GM19099 (cell line): ENCODE results near the gene PDGFB.

ENCODE experiments used
- POLR2A ChIP-seq: IDR thresholded peaks from 3 replicates; pipeline ENCODE4 v1.6.1; 2011; ENCODE audit warnings: low read depth; ENCODE audit not compliant: insufficient read length; ENCODE audit errors: extremely low read depth

The PDGFB gene

DNA sequence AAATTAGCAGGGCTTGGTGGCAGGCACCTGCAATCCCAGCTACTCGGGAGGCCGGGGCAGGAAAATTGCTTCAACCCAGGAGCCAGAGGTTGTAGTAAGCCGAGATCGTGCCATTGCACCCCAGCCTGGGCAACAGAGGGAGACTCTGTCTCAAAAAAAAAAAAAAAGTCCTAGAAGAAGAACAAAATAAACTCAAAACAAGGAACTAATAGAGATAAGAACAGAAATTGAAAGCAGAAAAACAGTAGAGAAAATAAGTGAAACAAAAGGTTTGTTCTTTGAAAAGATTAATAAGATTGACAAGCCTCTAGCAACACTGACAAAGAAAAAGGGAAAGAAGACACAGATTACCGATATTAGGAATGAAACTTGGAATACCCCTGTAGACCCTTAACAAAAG is 47.2 kb downstream of the PDGFB start:
- no peak for TF ChIP-seq POLR2A

GRCh38 chr22:39194098-39194497 is 50.7 kb downstream of the PDGFB start:
- no peak for TF ChIP-seq POLR2A

GRCh38 chr22:39188809-39189208 is 56.0 kb downstream of the PDGFB start:
- TF ChIP-seq POLR2A = no peak

DNA sequence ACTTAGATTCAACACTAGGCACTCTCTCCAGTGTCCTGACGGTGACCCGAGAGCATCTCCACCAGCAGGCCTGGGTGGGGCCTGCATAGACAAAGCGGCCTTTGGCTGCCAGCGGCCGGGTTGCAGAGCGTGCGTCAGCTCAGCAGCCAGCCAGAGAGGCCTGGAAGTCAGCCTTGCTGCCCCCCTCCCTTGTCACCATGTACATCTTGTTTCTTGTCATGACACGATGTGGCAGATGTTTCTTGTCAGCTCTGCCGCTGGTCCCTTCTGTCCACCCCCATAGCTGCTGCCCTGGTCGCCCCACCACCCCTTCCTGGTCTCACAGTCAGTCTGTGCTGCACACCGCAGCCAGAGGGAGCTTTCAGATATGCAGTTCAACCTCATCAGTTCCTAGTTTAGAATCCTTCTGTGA is 59.2 kb downstream of the PDGFB start:
- no peak for TF ChIP-seq POLR2A

- no peak for TF ChIP-seq POLR2A
Measured at GRCh38 chr22:39184586-39185577, 59.9 kb downstream of the PDGFB start.

DNA sequence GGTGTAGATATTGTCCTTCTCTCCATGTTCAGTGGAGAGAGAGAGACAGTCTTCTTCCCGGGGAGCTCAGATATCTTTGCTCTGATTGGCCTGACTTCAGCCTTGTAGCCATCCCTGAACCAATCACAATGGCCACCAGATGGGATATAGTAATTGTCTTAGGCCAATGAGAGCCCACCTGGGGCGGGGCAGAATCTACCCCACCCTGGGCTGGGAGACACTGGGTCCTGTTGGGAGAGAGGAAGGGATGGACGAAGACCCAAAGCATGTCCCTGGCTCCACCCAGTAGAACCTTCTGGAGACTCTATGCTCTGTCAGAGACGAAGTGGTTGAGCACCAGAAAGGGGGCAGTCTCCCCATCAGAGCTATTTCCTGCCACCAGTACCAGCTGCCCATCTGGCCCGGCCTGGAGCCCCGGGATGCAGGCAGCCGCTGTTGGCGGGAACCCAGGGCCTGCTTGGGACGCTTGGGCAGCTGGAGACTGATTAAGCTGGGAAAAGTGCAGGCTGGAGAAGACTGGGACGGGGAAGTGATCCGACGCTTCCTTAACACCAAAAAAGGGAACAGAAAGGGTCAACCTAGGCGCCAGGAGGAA is 60.7 kb downstream of the PDGFB start:
- TF ChIP-seq POLR2A = no peak

DNA sequence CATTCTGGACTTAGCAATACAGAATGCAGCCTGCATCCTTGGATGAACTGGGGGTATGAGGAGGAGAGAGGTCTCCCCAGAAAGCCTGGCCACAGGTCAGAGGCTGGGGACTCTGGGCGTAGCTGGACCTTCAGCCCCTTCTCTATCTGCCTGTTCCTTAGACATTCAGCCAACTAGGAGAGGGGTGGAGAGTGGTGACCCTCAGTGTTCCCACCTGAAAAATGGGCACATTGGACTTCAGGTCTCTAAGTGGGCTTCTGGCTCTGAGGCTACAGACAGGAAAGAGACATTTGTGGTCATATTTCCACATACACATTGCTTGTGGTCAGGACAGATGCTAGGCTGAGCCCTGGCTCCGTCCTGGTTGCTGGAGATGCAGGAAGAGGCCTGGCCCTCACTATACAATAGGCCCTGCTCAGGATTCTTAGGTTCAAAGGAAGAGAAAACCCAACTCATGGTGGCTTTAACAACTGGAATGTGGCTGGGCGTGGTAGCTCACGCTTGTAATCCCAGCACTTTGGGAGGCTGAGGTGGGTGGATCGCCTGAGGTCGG is 62.2 kb downstream of the PDGFB start:
- TF ChIP-seq POLR2A = no peak

DNA sequence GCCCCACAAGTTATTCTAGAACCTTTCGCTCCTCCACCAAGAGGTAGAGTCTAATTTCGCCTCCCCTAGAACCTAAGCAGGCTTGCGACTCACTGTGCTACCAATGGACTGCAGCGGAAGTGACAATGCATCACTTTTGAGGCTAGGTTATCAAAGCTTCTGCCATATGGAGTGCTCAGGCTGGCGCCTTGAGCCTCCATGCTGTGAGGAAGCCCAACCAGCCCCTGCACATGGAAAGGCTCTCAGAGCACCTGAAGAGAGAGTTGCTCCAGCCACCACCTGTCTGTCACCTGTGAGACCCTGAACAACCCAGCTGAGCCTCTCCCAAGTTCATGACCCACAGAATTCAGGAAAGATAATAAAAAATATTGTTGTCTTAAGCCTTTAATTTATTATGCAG is 63.0 kb downstream of the PDGFB start:
- no peak for TF ChIP-seq POLR2A

DNA sequence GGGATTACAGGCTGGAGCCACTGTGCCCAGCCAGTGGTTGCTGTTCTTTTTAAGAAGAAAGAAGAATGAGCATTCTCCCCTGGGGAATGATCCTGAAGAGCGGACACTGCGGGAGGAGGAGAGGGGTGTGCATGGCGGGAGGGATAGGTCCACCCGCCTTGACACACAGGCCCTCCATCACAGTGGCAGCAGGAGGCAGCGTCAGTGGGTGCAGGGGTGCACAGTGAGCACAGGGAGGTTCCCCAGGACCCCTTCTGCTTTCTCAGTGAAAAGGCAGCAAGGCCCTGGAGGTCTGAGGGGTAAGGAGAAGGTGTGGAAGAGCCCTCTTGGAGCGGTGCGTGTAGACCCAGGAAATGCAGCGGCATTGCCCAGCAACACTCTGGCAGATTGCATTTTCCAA is 63.4 kb downstream of the PDGFB start:
- TF ChIP-seq POLR2A = no peak

DNA sequence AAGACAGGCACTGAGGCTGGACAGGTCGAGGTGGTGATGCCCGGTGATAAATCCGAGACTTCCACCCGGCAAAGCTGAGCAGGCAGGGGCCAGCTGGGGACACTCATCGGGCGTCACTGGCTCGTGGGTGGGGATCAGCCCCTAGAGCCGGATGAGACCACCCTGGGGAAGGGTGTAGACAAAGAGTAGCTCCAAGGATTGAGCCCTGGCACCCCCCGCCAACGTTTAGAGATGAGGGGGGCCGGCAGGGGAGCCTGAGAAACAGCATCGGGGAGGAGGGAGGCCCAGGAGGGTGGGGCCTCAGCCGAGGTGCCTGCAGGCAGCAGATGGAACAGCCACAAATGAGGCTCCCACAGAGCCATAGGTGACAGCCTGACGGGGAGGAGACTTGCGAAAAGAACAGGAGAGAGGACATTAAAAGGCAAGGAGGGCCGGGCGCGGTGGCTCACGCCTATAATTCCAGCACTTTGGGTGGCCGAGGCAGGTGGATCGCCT is 64.9 kb downstream of the PDGFB start:
- no peak for TF ChIP-seq POLR2A

- TF ChIP-seq POLR2A = no peak
Measured at GRCh38 chr22:39179401-39179827, 65.4 kb downstream of the PDGFB start.

- TF ChIP-seq POLR2A = no peak
Measured at GRCh38 chr22:39178206-39179111, 66.3 kb downstream of the PDGFB start.

DNA sequence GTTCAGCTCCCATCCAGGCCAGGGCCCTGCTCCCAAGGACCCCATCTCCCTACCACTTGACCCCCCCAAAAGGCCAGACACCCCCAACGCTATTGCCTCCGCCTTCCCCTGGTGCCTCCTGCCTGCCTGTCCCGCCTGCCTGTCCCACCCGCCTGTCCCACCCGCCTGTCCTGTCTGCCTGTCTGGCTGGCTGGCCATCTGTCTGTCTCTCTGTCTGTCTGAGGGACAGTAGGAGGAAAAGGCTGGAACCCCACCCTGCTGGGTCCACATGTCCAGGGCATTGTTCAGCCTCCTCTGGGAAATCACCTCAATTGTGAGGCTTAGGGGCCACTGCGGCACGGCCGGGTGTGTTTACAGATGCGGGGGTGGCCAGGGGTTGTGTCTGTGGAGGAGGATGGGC is 67.0 kb downstream of the PDGFB start:
- no peak for TF ChIP-seq POLR2A

DNA sequence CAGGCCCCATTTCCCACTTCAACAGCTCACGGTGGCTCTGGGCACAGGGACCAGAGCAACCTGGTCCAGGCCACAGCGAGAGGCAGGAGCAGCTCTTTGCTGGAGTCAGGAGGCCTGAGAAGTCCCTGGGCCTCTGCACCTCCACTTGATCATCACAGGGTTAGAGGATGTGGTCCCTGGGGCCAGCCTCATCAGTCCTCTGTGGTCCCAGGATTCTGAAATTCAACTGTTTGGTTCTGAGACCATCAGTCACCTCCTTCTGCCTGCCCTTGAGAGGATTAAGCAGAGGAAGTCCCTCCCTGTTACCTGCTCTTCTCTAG is 67.4 kb downstream of the PDGFB start:
- no peak for TF ChIP-seq POLR2A
